ENCODE results near the gene SMAD3. TPM values are rescaled to one million over a fixed set of nuclear protein-coding genes. Genes with fewer than 3 reads are reported as not detected.
A peak's percentile ranks its signal among the peaks of the same experiment; 100 is the strongest.
"Not testable (repeated sequence)": the region's sequence is repeated elsewhere in the genome, so short reads cannot be mapped to it uniquely, and the experiment has no call there.

The SMAD3 gene
- total RNA-seq, 1 donor: 67.8 TPM

- TF ChIP-seq, protein P1, sequence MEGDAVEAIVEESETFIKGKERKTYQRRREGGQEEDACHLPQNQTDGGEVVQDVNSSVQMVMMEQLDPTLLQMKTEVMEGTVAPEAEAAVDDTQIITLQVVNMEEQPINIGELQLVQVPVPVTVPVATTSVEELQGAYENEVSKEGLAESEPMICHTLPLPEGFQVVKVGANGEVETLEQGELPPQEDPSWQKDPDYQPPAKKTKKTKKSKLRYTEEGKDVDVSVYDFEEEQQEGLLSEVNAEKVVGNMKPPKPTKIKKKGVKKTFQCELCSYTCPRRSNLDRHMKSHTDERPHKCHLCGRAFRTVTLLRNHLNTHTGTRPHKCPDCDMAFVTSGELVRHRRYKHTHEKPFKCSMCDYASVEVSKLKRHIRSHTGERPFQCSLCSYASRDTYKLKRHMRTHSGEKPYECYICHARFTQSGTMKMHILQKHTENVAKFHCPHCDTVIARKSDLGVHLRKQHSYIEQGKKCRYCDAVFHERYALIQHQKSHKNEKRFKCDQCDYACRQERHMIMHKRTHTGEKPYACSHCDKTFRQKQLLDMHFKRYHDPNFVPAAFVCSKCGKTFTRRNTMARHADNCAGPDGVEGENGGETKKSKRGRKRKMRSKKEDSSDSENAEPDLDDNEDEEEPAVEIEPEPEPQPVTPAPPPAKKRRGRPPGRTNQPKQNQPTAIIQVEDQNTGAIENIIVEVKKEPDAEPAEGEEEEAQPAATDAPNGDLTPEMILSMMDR (IDR thresholded peaks at IDR 0.05; ENCODE audit: insufficient read depth, low read depth, low read length): no peak
- no peak for DNase-seq (ENCODE audit: low read depth)
Measured at GRCh38 chr15:67026610-67026967, 38.8 kb upstream of the SMAD3 start.

GRCh38 chr15:67028440-67028839 lies 37.0 kb upstream of the SMAD3 start:
- H3K4me3 ChIP-seq (ENCODE audit: low read depth, low read length); DNase-seq (ENCODE audit: low read depth): not testable (repeated sequence)

More at GRCh38 chr15:67026610-67026967, 38.8 kb upstream of the SMAD3 start:
- H3K4me3 ChIP-seq (ENCODE audit: low read depth, low read length): no peak overlapping the region

GRCh38 chr15:67030036-67030762 lies 35.2 kb upstream of the SMAD3 start:
- no peak overlapping the region for H3K4me3 ChIP-seq (ENCODE audit: low read depth, low read length)
- no peak for DNase-seq (ENCODE audit: low read depth)
- TF ChIP-seq, protein P1 (IDR thresholded peaks at IDR 0.05; ENCODE audit: insufficient read depth, low read depth, low read length): no peak

DNA sequence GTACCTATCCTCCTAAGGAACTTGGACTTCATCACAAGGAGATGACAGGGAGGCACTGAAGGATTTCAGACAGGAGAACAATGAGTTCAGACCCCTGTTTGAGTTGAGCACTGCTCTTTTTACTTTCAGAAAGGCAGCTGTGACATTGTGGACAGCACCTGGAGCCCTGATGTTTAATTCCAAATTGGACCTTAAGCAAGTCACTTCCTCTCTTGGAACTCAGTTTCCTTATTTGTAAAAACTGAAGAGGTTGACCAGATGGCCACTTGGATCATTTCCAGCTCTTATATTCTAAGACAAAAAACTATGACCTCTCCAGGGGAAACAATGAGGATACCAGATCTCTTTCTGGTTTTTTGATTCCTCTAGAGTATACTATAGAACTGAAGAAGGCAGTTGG lies 34.1 kb upstream of the SMAD3 start:
- no peak for DNase-seq (ENCODE audit: low read depth)
- TF ChIP-seq, protein P1 (IDR thresholded peaks at IDR 0.05; ENCODE audit: insufficient read depth, low read depth, low read length): no peak
- no peak overlapping the region for H3K4me3 ChIP-seq (ENCODE audit: low read depth, low read length)

GRCh38 chr15:67032608-67033007 lies 32.8 kb upstream of the SMAD3 start:
- DNase-seq (ENCODE audit: low read depth): no peak
- TF ChIP-seq, protein P1 (IDR thresholded peaks at IDR 0.05; ENCODE audit: insufficient read depth, low read depth, low read length): no peak
- H3K4me3 ChIP-seq (ENCODE audit: low read depth, low read length): no peak overlapping the region

GRCh38 chr15:67033012-67033411 lies 32.4 kb upstream of the SMAD3 start:
- no peak for DNase-seq (ENCODE audit: low read depth)
- no peak overlapping the region for H3K4me3 ChIP-seq (ENCODE audit: low read depth, low read length)

GRCh38 chr15:67033571-67034044 lies 31.8 kb upstream of the SMAD3 start:
- peak overlapping the region; percentile 29 for H3K4me3 ChIP-seq (ENCODE audit: low read depth, low read length)
- TF ChIP-seq, protein P1 (IDR thresholded peaks at IDR 0.05; ENCODE audit: insufficient read depth, low read depth, low read length): peak; percentile 2
- DNase-seq (ENCODE audit: low read depth): no peak

More at GRCh38 chr15:67033012-67033411, 32.4 kb upstream of the SMAD3 start:
- TF ChIP-seq, protein P1 (IDR thresholded peaks at IDR 0.05; ENCODE audit: insufficient read depth, low read depth, low read length): no peak
